ENCODE results near the gene VPS72.
A peak's percentile ranks its signal among the peaks of the same experiment; 100 is the strongest.

VPS72 gene

DNA sequence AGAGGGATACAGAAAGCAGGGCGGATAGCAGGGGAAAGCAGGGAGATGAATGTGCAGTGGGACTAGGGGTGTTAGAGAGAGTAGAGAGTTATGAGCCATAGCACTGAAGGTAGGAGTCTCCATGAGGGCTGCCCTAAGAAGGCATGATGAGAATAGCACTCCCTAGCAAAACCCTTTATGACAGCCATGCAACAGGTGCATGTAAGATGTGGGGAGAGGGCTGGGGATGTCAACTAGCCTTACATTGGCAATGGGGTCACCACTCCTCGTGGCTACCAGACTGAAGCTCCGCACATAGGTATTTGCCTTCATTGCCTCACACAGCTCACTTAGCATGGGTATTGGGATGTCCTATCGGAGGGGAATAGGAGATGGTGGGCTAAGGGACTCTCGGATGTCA, 18.8 kb downstream of the VPS72 start:
- peaks cover 0 to 12% (median 11%) of the 10 kb centered on the region in 4 experiments for H3K4me1 ChIP-seq (ENCODE audit: control extremely low read depth in 1 of 4, control insufficient read depth in 4 of 4, insufficient read depth in 4 of 4, low read length in 3 of 4)
- CTCF ChIA-PET: interaction anchor here (1.0 to 1.7 kb wide), 4 partner anchors 12 to 30 kb away, joined by 3 to 5 read pairs (median 4); partner anchors contain the start of genes PIP5K1A and VPS72

DNA sequence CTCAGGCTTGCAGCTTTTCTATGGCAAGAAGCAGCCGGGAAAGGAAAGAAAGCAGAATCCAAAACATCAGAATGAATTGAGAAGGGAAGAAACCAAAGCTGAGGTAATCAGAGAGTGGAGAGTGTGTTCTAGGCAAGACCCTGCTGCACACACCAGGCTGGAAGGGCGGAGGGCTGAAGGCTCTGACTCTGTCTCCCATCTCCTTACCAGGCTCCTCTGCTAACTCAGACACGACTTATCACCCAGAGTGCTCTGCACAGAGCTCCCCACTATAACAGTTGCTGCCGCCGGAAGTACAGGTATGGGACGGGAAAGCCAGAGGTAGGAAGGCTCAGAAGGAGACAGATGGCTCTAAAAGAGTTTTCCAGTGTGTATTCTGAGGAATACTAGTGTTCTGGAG, 22.9 kb downstream of the VPS72 start:
- ChIA-PET POLR2A (no interaction called here), CTCF (interaction anchor here (1.0 to 1.6 kb wide), 5 partner anchors 9 to 95 kb away, joined by 3 to 7 read pairs (median 3); partner anchors contain the start of gene TMOD4)
- Histone ChIP-seq H3K27ac (ENCODE audit: insufficient read depth in 1 of 2, low read depth in 1 of 2, low read length in 2 of 2, poor library complexity in 1 of 2, severe bottlenecking in 2 of 2) (peak overlapping the region; percentile 84 to 89), H3K36me3 (ENCODE audit: control insufficient read depth in 4 of 4, insufficient read depth in 4 of 4, low read length in 3 of 4) (peaks cover 3 to 43% (median 27%) of the 10 kb centered on the region in 4 experiments), H3K9me3 (ENCODE audit: control extremely low read depth in 1 of 5, control insufficient read depth in 4 of 5, insufficient read depth in 2 of 5, low read depth in 1 of 5, low read length in 4 of 5) (no peaks in the 10 kb centered on the region), H3K4me3 (ENCODE audit: control insufficient read depth in 1 of 7, extremely low read depth in 1 of 7, insufficient read depth in 4 of 7, low read depth in 2 of 7, low read length in 6 of 7) (peak overlapping the region in 6 of 7 experiments; percentile 23 to 99 (median 96)), H3K4me1 (ENCODE audit: control extremely low read depth in 1 of 4, control insufficient read depth in 4 of 4, insufficient read depth in 4 of 4, low read length in 3 of 4) (peaks cover 0 to 28% (median 22%) of the 10 kb centered on the region in 4 experiments), H3K27me3 (replicated peaks in 2 of 5; ENCODE audit: control insufficient read depth in 4 of 5, insufficient read depth in 5 of 5, low read length in 4 of 5) (no peaks in the 10 kb centered on the region)
- 96% methylated on average over 5 of the region's 6 CpGs for WGBS (ENCODE audit: insufficient coverage)
- no peak for DNase-seq

More for the DNA sequence above, 18.8 kb downstream of the VPS72 start:
- no peaks in the 10 kb centered on the region for H3K27me3 ChIP-seq (replicated peaks in 2 of 5; ENCODE audit: control insufficient read depth in 4 of 5, insufficient read depth in 5 of 5, low read length in 4 of 5)
- no peak for DNase-seq
- no peaks in the 10 kb centered on the region for H3K9me3 ChIP-seq (ENCODE audit: control extremely low read depth in 1 of 5, control insufficient read depth in 4 of 5, insufficient read depth in 2 of 5, low read depth in 1 of 5, low read length in 4 of 5)
- WGBS (ENCODE audit: insufficient coverage): 95% methylated on average over 2 of the region's 5 CpGs
- H3K36me3 ChIP-seq (ENCODE audit: control insufficient read depth in 4 of 4, insufficient read depth in 4 of 4, low read length in 3 of 4): peaks cover 5 to 61% (median 47%) of the 10 kb centered on the region in 4 experiments
- no peak overlapping the region for H3K4me3 ChIP-seq (ENCODE audit: control insufficient read depth in 1 of 7, extremely low read depth in 1 of 7, insufficient read depth in 4 of 7, low read depth in 2 of 7, low read length in 6 of 7)
- H3K27ac ChIP-seq (ENCODE audit: insufficient read depth in 1 of 2, low read depth in 1 of 2, low read length in 2 of 2, poor library complexity in 1 of 2, severe bottlenecking in 2 of 2): no peak overlapping the region
- POLR2A ChIA-PET: no interaction called here

DNA sequence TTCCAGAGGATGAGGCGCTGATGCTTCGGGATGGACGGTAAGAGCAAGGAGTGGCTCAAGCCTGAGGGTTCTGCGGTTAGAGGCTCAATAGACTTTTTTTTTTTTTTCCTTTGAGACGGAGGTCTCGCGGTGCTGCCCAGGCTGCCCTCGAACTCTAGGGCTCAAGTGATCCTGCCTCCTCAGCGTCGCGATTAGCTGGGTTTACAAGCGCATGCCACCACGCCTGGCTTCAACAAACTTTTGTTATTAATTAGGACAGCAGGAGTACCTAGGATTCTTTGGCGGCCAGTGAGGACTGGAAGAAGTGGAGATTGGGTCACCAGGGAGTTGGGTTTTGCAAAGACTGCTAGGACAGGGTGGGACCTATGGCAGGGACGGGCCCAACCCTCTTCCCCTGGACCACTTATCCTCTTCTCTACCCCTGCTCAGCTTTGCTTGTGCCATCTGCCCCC, 23.5 kb downstream of the VPS72 start:
- Histone ChIP-seq H3K4me3 (ENCODE audit: control insufficient read depth in 1 of 7, extremely low read depth in 1 of 7, insufficient read depth in 4 of 7, low read depth in 2 of 7, low read length in 6 of 7) (peak overlapping the region; percentile 78 to 99 (median 94)), H3K4me1 (ENCODE audit: control extremely low read depth in 1 of 4, control insufficient read depth in 4 of 4, insufficient read depth in 4 of 4, low read length in 3 of 4) (peaks cover 0 to 28% (median 23%) of the 10 kb centered on the region in 4 experiments), H3K9me3 (ENCODE audit: control extremely low read depth in 1 of 5, control insufficient read depth in 4 of 5, insufficient read depth in 2 of 5, low read depth in 1 of 5, low read length in 4 of 5) (no peaks in the 10 kb centered on the region), H3K36me3 (ENCODE audit: control insufficient read depth in 4 of 4, insufficient read depth in 4 of 4, low read length in 3 of 4) (peaks cover 3 to 44% (median 29%) of the 10 kb centered on the region in 4 experiments), H3K27me3 (replicated peaks in 2 of 5; ENCODE audit: control insufficient read depth in 4 of 5, insufficient read depth in 5 of 5, low read length in 4 of 5) (no peaks in the 10 kb centered on the region), H3K27ac (ENCODE audit: insufficient read depth in 1 of 2, low read depth in 1 of 2, low read length in 2 of 2, poor library complexity in 1 of 2, severe bottlenecking in 2 of 2) (peak overlapping the region; percentile 84 to 89)
- POLR2A ChIA-PET: interaction anchor here (0.7 to 0.9 kb wide), 2 partner anchors 23 to 160 kb away, joined by 3 read pairs; partner anchors contain the start of gene VPS72
- CTCF ChIA-PET: interaction anchor here (0.9 to 1.4 kb wide), 6 partner anchors 9 to 166 kb away, joined by 3 read pairs; partner anchors contain the start of gene TMOD4
- DNase-seq: peak in 2 of 3 donors; percentile 43 to 52
- WGBS (ENCODE audit: insufficient coverage): 0% methylated on average over 8 of the region's 15 CpGs

DNA sequence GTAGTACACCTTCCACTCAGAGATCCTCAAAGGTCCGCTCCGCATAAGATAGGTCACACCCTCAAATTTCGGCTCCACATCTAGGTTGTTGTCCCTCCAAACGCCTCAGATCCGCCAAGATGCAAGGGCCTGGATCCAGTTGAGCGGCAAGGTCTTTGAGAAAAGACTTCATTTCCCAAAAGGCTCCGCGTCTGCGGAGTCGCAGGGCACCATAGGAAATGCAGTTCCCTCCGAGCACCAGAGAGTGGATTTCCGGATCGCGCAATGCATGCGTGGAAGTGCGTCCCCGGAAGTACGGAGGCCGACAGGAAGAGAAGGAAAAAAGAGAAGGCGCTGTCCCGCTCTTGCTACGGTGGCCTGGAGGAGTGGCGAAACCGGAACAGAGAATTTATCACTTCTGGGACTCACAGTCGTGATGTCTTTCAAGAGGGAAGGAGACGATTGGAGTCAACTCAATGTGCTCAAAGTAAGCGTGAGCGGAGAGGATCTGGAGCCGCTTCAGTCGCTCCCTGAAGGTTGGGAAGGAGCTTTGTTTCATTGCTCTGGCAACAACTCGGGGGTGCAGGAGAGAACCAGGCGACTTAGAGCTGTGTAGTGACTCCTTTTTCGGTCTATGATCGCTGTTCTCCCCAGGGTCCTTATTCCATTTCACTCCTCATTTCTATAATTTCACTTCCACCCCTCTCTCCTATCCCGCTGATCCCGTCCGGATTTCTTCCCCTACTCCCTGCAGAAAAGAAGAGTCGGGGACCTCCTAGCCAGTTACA, 24.1 kb downstream of the VPS72 start, which contains the start of the genes LYSMD1 and SCNM1:
TSS of gene LYSMD1 (minus strand) at position 165 of the 767 bp plus-strand sequence. CDS start 644 bp downstream, outside the sequence.
TSS of gene SCNM1 (plus strand) at position 407 of the 767 bp plus-strand sequence. CDS start at position 416, 9 bp downstream.
- H3K27me3 ChIP-seq (replicated peaks in 2 of 5; ENCODE audit: control insufficient read depth in 4 of 5, insufficient read depth in 5 of 5, low read length in 4 of 5): no peaks in the 10 kb centered on the region
- 2% methylated on average over 28 of the region's 38 CpGs for WGBS (ENCODE audit: insufficient coverage)
- no peaks in the 10 kb centered on the region for H3K9me3 ChIP-seq (ENCODE audit: control extremely low read depth in 1 of 5, control insufficient read depth in 4 of 5, insufficient read depth in 2 of 5, low read depth in 1 of 5, low read length in 4 of 5)
- peaks cover 0 to 28% (median 25%) of the 10 kb centered on the region in 4 experiments for H3K4me1 ChIP-seq (ENCODE audit: control extremely low read depth in 1 of 4, control insufficient read depth in 4 of 4, insufficient read depth in 4 of 4, low read length in 3 of 4)
- peak within 1 kb of the TSS; percentile 84 to 89 for H3K27ac ChIP-seq (ENCODE audit: insufficient read depth in 1 of 2, low read depth in 1 of 2, low read length in 2 of 2, poor library complexity in 1 of 2, severe bottlenecking in 2 of 2)
- POLR2A ChIA-PET: interaction anchor here (0.7 to 0.9 kb wide), 2 partner anchors 24 to 161 kb away, joined by 3 read pairs; partner anchors contain the start of gene VPS72
- DNase-seq: peak; percentile 99 to 100 (median 100)
- CTCF ChIA-PET: interaction anchor here (0.9 to 1.4 kb wide), 7 partner anchors 8 to 166 kb away, joined by 3 to 4 read pairs (median 3); partner anchors contain the start of genes TMOD4 and TNFAIP8L2
- peak within 1 kb of the TSS; percentile 78 to 99 (median 94) for H3K4me3 ChIP-seq (ENCODE audit: control insufficient read depth in 1 of 7, extremely low read depth in 1 of 7, insufficient read depth in 4 of 7, low read depth in 2 of 7, low read length in 6 of 7)
- H3K36me3 ChIP-seq (ENCODE audit: control insufficient read depth in 4 of 4, insufficient read depth in 4 of 4, low read length in 3 of 4): peaks cover 1 to 42% (median 26%) of the 10 kb centered on the region in 4 experiments

DNA sequence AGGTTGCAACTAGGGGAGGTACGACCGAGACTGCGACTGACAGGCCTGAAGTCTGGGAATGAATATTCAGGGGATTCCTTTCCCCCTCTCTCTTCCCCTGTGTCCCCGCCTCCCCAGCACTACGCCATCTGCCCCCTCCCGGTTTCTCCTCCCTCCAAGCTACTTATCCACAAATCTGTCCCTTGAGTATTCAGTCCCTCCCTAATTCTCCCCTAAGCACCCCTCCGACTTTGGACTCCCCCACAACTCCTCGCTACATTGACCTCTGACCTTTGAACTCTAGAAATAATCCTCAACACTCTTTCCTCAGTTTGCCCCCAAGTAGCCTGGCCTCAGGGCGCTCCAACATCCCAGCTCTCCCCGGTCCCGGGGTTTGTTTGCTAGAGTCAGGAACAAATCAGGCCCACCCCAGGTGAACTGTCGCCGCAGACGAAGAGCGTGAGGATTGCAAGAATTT, 24.7 kb downstream of the VPS72 start:
- CTCF ChIA-PET: interaction anchor here (0.7 to 1.2 kb wide), 3 partner anchors 8 to 88 kb away, joined by 3 to 4 read pairs (median 3); partner anchors contain the start of gene TNFAIP8L2
- Histone ChIP-seq H3K27me3 (replicated peaks in 2 of 5; ENCODE audit: control insufficient read depth in 4 of 5, insufficient read depth in 5 of 5, low read length in 4 of 5) (no peaks in the 10 kb centered on the region), H3K27ac (ENCODE audit: insufficient read depth in 1 of 2, low read depth in 1 of 2, low read length in 2 of 2, poor library complexity in 1 of 2, severe bottlenecking in 2 of 2) (peak overlapping the region in 1 of 2 experiments; percentile 89), H3K36me3 (ENCODE audit: control insufficient read depth in 4 of 4, insufficient read depth in 4 of 4, low read length in 3 of 4) (peaks cover 0 to 42% (median 24%) of the 10 kb centered on the region in 4 experiments), H3K9me3 (ENCODE audit: control extremely low read depth in 1 of 5, control insufficient read depth in 4 of 5, insufficient read depth in 2 of 5, low read depth in 1 of 5, low read length in 4 of 5) (no peaks in the 10 kb centered on the region), H3K4me1 (ENCODE audit: control extremely low read depth in 1 of 4, control insufficient read depth in 4 of 4, insufficient read depth in 4 of 4, low read length in 3 of 4) (peaks cover 2 to 34% (median 31%) of the 10 kb centered on the region in 4 experiments), H3K4me3 (ENCODE audit: control insufficient read depth in 1 of 7, extremely low read depth in 1 of 7, insufficient read depth in 4 of 7, low read depth in 2 of 7, low read length in 6 of 7) (peak overlapping the region; percentile 78 to 99 (median 94))
- peak in 1 of 3 donors; percentile 7 for DNase-seq
- WGBS (ENCODE audit: insufficient coverage): 35% methylated on average over 8 of the region's 15 CpGs
- POLR2A ChIA-PET: no interaction called here

DNA sequence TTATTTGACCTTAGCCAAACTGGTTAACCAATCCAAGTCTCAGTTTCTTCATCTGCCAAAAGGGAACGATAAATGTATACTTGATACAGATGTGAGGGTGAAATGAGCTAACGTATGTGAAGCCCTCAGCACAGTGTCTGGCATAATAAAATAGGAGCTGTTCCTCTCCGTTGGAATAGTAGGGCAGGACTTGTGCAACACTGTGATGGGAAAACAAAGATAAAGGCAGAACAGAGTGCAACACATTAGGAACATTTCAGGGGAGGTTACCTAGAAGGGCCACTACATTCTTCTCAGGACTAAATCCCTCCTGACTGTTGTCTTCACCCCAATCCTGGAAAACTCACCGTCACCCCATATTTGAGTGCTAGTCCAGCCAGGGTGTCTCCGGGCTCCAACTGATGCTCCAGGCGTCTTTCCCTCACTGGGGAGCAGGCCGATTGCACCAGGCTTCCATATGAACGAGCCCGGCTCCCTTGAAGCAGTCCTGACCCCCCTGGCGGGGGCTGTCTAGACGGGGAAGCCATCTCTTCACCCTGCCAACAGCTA, 25.2 kb downstream of the VPS72 start:
- peaks cover 0 to 38% (median 23%) of the 10 kb centered on the region in 4 experiments for H3K36me3 ChIP-seq (ENCODE audit: control insufficient read depth in 4 of 4, insufficient read depth in 4 of 4, low read length in 3 of 4)
- POLR2A ChIA-PET: no interaction called here
- H3K4me1 ChIP-seq (ENCODE audit: control extremely low read depth in 1 of 4, control insufficient read depth in 4 of 4, insufficient read depth in 4 of 4, low read length in 3 of 4): peaks cover 6 to 39% (median 36%) of the 10 kb centered on the region in 4 experiments
- peak overlapping the region in 1 of 2 experiments; percentile 89 for H3K27ac ChIP-seq (ENCODE audit: insufficient read depth in 1 of 2, low read depth in 1 of 2, low read length in 2 of 2, poor library complexity in 1 of 2, severe bottlenecking in 2 of 2)
- no peaks in the 10 kb centered on the region for H3K9me3 ChIP-seq (ENCODE audit: control extremely low read depth in 1 of 5, control insufficient read depth in 4 of 5, insufficient read depth in 2 of 5, low read depth in 1 of 5, low read length in 4 of 5)
- no peak for DNase-seq
- H3K4me3 ChIP-seq (ENCODE audit: control insufficient read depth in 1 of 7, extremely low read depth in 1 of 7, insufficient read depth in 4 of 7, low read depth in 2 of 7, low read length in 6 of 7): peak overlapping the region in 6 of 7 experiments; percentile 23 to 99 (median 96)
- 87% methylated on average over 10 of the region's 11 CpGs for WGBS (ENCODE audit: insufficient coverage)
- CTCF ChIA-PET: interaction anchor here (0.7 to 1.2 kb wide), 3 partner anchors 8 to 88 kb away, joined by 3 to 4 read pairs (median 3); partner anchors contain the start of gene TNFAIP8L2
- no peaks in the 10 kb centered on the region for H3K27me3 ChIP-seq (replicated peaks in 2 of 5; ENCODE audit: control insufficient read depth in 4 of 5, insufficient read depth in 5 of 5, low read length in 4 of 5)
